Uterus (tissue), 4 donors: ENCODE data around the gene TRIOBP. TPM values are rescaled to one million over a fixed set of nuclear protein-coding genes. Genes with fewer than 3 reads are reported as not detected.

Experiments
- DNase-seq, 2 donors: peaks; one replicate each; pipeline ENCODE4 v3.0.0-alpha.2; 2019 to 2020
- H3K27ac ChIP-seq, 2 donors: fragments of 200-600 bp; sonication (generic); 1 replicate in 1 of 2; 2 replicates in 1 of 2; pipeline ENCODE4 v1.5.1; 2016 to 2018
- H3K27me3 ChIP-seq, 2 donors: fragments of 200-600 bp; sonication (generic); one replicate each; pipeline ENCODE4 v1.5.1; 2018 to 2019; ENCODE audit warnings: control low read depth in 1 of 2
- H3K36me3 ChIP-seq, 2 donors: fragments of 200-600 bp; sonication (generic); one replicate each; pipeline ENCODE4 v1.5.1; 2019; ENCODE audit warnings: control low read depth in 1 of 2
- H3K4me1 ChIP-seq, 2 donors: fragments of 200-600 bp; sonication (generic); one replicate each; pipeline ENCODE4 v1.5.1; 2018 to 2019; ENCODE audit warnings: control low read depth in 1 of 2
- H3K4me3 ChIP-seq, 2 donors: fragments of 200-600 bp; sonication (generic); 1 replicate in 1 of 2; 2 replicates in 1 of 2; pipeline ENCODE4 v1.5.1; 2018 to 2019; ENCODE audit warnings: mild to moderate bottlenecking in 1 of 2
- H3K9me3 ChIP-seq, 2 donors: fragments of 200-600 bp; sonication (generic); one replicate each; pipeline ENCODE4 v1.5.1; 2019; ENCODE audit warnings: control low read depth in 1 of 2
- CTCF ChIP-seq, 4 experiments: fragments of 200-600 bp in 2 of 4; fragments of 450-650 bp in 2 of 4; sonication (generic) in 2 of 4; IDR thresholded peaks; one replicate each; pipeline ENCODE4 v1.5.1; 2016 to 2019; ENCODE audit warnings: antibody characterized with exemption in 4 of 4, mild to moderate bottlenecking in 2 of 4, moderate library complexity in 1 of 4
- POLR2A ChIP-seq, 2 donors: fragments of 450-650 bp; IDR thresholded peaks; one replicate each; pipeline ENCODE4 v1.6.1; 2016; ENCODE audit warnings: antibody characterized with exemption in 2 of 2, mild to moderate bottlenecking in 1 of 2, moderate library complexity in 1 of 2
- intact Hi-C: fragments of 100-400 bp; cut with DNase I; formaldehyde crosslinking; loops from one replicate; pipeline ENCODE4 v1.15.1; 2023; ENCODE audit warnings: low total_unique reads
- total RNA-seq, 4 donors: library from RNA; depleted of rRNA in 3 of 4; stranded (reverse); fragments of >200 nt in 3 of 4; gene quantifications; one replicate each; pipeline versions ENCODE4 v1.1.0 to v1.2.4, GENCODE V29; 2014 to 2023
- donor health status: DM: yes; HTN: yes; CAD: no.

The TRIOBP gene
- total RNA-seq, 4 donors from 2014 or later = 56.2 to 177 (median 127) TPM

GRCh38 chr22:37806409-37807333 is 109.8 kb downstream of the TRIOBP start:
- DNase-seq = peak in 1 of 2 donors; percentile 49
- Histone ChIP-seq H3K36me3 (no peaks in the 10 kb centered on the region), H3K27me3 (no peaks in the 10 kb centered on the region), H3K9me3 (no peaks in the 10 kb centered on the region), H3K4me3 (peak overlapping the region; percentile 43 to 50), H3K4me1 (peaks cover 0 to 5% of the 10 kb centered on the region in 2 donors), H3K27ac (peak overlapping the region; percentile 85 to 86)
- TF ChIP-seq POLR2A (IDR thresholded peaks at IDR 0.05) = no peak
- TF ChIP-seq CTCF (IDR thresholded peaks at IDR 0.05) = no peak
- intact Hi-C loops = no loop called here

GRCh38 chr22:37807410-37808293 is 110.8 kb downstream of the TRIOBP start, which contains the start of gene GCAT:
Gene GCAT (plus strand): TSS chr22:37807934. CDS start chr22:37807968, 34 bp downstream.
- no peaks in the 10 kb centered on the region for H3K9me3 ChIP-seq
- peak within 1 kb of the TSS; percentile 43 to 50 for H3K4me3 ChIP-seq
- H3K4me1 ChIP-seq = peaks cover 0 to 5% of the 10 kb centered on the region in 2 donors
- intact Hi-C loops = no loop called here
- peak; percentile 93 to 96 for DNase-seq
- TF ChIP-seq POLR2A (IDR thresholded peaks at IDR 0.05) (peak; percentile 72 to 77), CTCF (IDR thresholded peaks at IDR 0.05) (no peak)
- peak within 1 kb of the TSS; percentile 85 to 86 for H3K27ac ChIP-seq
- no peaks in the 10 kb centered on the region for H3K36me3 ChIP-seq
- no peaks in the 10 kb centered on the region for H3K27me3 ChIP-seq

GRCh38 chr22:37808294-37808657 is 111.4 kb downstream of the TRIOBP start:
- H3K27ac ChIP-seq = peak overlapping the region; percentile 56 to 69
- H3K4me1 ChIP-seq = peaks cover 0 to 5% of the 10 kb centered on the region in 2 donors

GRCh38 chr22:37809672-37810333 is 113.0 kb downstream of the TRIOBP start:
- Histone ChIP-seq H3K36me3 (no peaks in the 10 kb centered on the region), H3K27ac (no peak overlapping the region), H3K4me3 (no peak overlapping the region), H3K4me1 (peaks cover 0 to 5% of the 10 kb centered on the region in 2 donors), H3K9me3 (no peaks in the 10 kb centered on the region), H3K27me3 (no peaks in the 10 kb centered on the region)
- no peak for DNase-seq
- TF ChIP-seq POLR2A (IDR thresholded peaks at IDR 0.05) (no peak), CTCF (IDR thresholded peaks at IDR 0.05) (no peak)
- intact Hi-C loops = no loop called here

More at GRCh38 chr22:37808294-37808657, 111.4 kb downstream of the TRIOBP start:
- Histone ChIP-seq H3K9me3 (no peaks in the 10 kb centered on the region), H3K36me3 (no peaks in the 10 kb centered on the region), H3K27me3 (no peaks in the 10 kb centered on the region), H3K4me3 (peak overlapping the region; percentile 43 to 50)
- DNase-seq = no peak
- intact Hi-C loops = no loop called here
- TF ChIP-seq CTCF (IDR thresholded peaks at IDR 0.05) (no peak), POLR2A (IDR thresholded peaks at IDR 0.05) (no peak)
